Measurements from ENCODE around the gene PLAAT2.

GRCh38 chr11:63556404-63557013 lies 6.7 kb downstream of the PLAAT2 start:
- TF ChIP-seq PAX5 (IDR thresholded peaks at IDR 0.05; ENCODE audit: insufficient read depth, low read length, severe bottlenecking) (no peak), POLR2A (IDR thresholded peaks at IDR 0.05; ENCODE audit: low read depth, low read length) (no peak)

Measured in GM12891 (cell line).